ENCODE measurements around the gene KCNIP4.

The KCNIP4 gene

GRCh38 chr4:21869978-21870745 lies 78.4 kb downstream of the KCNIP4 start:
- H3K27me3 ChIP-seq: no peaks in the 10 kb centered on the region
- TF ChIP-seq CTCF (IDR thresholded peaks at IDR 0.05): no peak
- no peak overlapping the region for H3K4me3 ChIP-seq (ENCODE audit: low read depth in 1 of 2, low read length in 1 of 2)
- H3K9me3 ChIP-seq: no peaks in the 10 kb centered on the region
- no peak overlapping the region for H3K27ac ChIP-seq
- no peaks in the 10 kb centered on the region for H3K4me1 ChIP-seq (ENCODE audit: control insufficient read depth in 1 of 2, insufficient read depth in 1 of 2, low read depth in 1 of 2, low read length in 1 of 2)
- no peaks in the 10 kb centered on the region for H3K36me3 ChIP-seq

- TF ChIP-seq CTCF (IDR thresholded peaks at IDR 0.05): no peak
- Histone ChIP-seq H3K27ac (no peak overlapping the region), H3K4me3 (ENCODE audit: low read depth in 1 of 2, low read length in 1 of 2) (no peak overlapping the region), H3K9me3 (no peaks in the 10 kb centered on the region), H3K36me3 (no peaks in the 10 kb centered on the region), H3K4me1 (ENCODE audit: control insufficient read depth in 1 of 2, insufficient read depth in 1 of 2, low read depth in 1 of 2, low read length in 1 of 2) (no peaks in the 10 kb centered on the region), H3K27me3 (no peaks in the 10 kb centered on the region)
Measured at GRCh38 chr4:21864686-21865085, 83.9 kb downstream of the KCNIP4 start.

GRCh38 chr4:21862917-21863316 lies 85.7 kb downstream of the KCNIP4 start:
- Histone ChIP-seq H3K4me3 (ENCODE audit: low read depth in 1 of 2, low read length in 1 of 2) (no peak overlapping the region), H3K4me1 (ENCODE audit: control insufficient read depth in 1 of 2, insufficient read depth in 1 of 2, low read depth in 1 of 2, low read length in 1 of 2) (no peaks in the 10 kb centered on the region), H3K27ac (no peak overlapping the region), H3K27me3 (no peaks in the 10 kb centered on the region), H3K36me3 (no peaks in the 10 kb centered on the region), H3K9me3 (no peaks in the 10 kb centered on the region)
- no peak for TF ChIP-seq CTCF (IDR thresholded peaks at IDR 0.05)

- Histone ChIP-seq H3K27me3 (no peaks in the 10 kb centered on the region), H3K4me3 (ENCODE audit: low read depth in 1 of 2, low read length in 1 of 2) (no peak overlapping the region), H3K9me3 (no peaks in the 10 kb centered on the region), H3K27ac (no peak overlapping the region), H3K36me3 (no peaks in the 10 kb centered on the region), H3K4me1 (ENCODE audit: control insufficient read depth in 1 of 2, insufficient read depth in 1 of 2, low read depth in 1 of 2, low read length in 1 of 2) (no peaks in the 10 kb centered on the region)
- TF ChIP-seq CTCF (IDR thresholded peaks at IDR 0.05): no peak
Measured at GRCh38 chr4:21858971-21859370, 89.6 kb downstream of the KCNIP4 start.

GRCh38 chr4:21856754-21857153 lies 91.8 kb downstream of the KCNIP4 start:
- Histone ChIP-seq H3K27me3 (no peaks in the 10 kb centered on the region), H3K4me1 (ENCODE audit: control insufficient read depth in 1 of 2, insufficient read depth in 1 of 2, low read depth in 1 of 2, low read length in 1 of 2) (no peaks in the 10 kb centered on the region), H3K27ac (no peak overlapping the region), H3K36me3 (no peaks in the 10 kb centered on the region), H3K4me3 (ENCODE audit: low read depth in 1 of 2, low read length in 1 of 2) (no peak overlapping the region), H3K9me3 (no peaks in the 10 kb centered on the region)
- no peak for TF ChIP-seq CTCF (IDR thresholded peaks at IDR 0.05)

Measured in neutrophil (primary cell).